Calu3 (cell line): ENCODE data around the gene ARHGAP25. TPM values are rescaled to one million over a fixed set of nuclear protein-coding genes. Genes with fewer than 3 reads are reported as not detected.

Experiments used
- BruUV-seq: library from RNA; stranded (reverse); fragments of 400-500 nt; replicated peaks from 2 replicates; lab custom pipeline; 2021; lab: Mats Ljungman, UMichigan
- CTCF ChIA-PET: fragments of 300-600 bp; sonication (Branson Sonifier 250); formaldehyde crosslinking; loops from one replicate; lab custom pipeline; 2022; ENCODE audit warnings: antibody characterized with exemption; lab: Charles Lee
- DNase-seq: peaks from one replicate; pipeline ENCODE4 v3.0.0; 2022
- H3K27ac Mint-ChIP-seq: one replicate; pipeline ENCODE4 v1.8.0; 2022; ENCODE audit warnings: mixed read lengths; ENCODE audit not compliant: unreplicated experiment
- H3K27me3 Mint-ChIP-seq: one replicate; pipeline ENCODE4 v1.8.0; 2022; ENCODE audit warnings: mixed read lengths; ENCODE audit not compliant: unreplicated experiment
- H3K36me3 Mint-ChIP-seq: one replicate; pipeline ENCODE4 v1.8.0; 2022; ENCODE audit warnings: mild to moderate bottlenecking, moderate library complexity, mixed read lengths; ENCODE audit not compliant: insufficient read depth, unreplicated experiment
- H3K4me1 Mint-ChIP-seq: one replicate; pipeline ENCODE4 v1.8.0; 2022; ENCODE audit warnings: mild to moderate bottlenecking, low read depth, mixed read lengths; ENCODE audit not compliant: unreplicated experiment
- H3K4me3 Mint-ChIP-seq: one replicate; pipeline ENCODE4 v1.8.0; 2022; ENCODE audit warnings: mild to moderate bottlenecking, low read depth, moderate library complexity, mixed read lengths; ENCODE audit not compliant: unreplicated experiment
- H3K9me3 Mint-ChIP-seq: one replicate; pipeline ENCODE4 v1.8.0; 2022; ENCODE audit warnings: low read depth, mixed read lengths; ENCODE audit not compliant: unreplicated experiment
- intact Hi-C: fragments of 100-400 bp; cut with micrococcal nuclease; formaldehyde crosslinking; loops from one replicate; pipeline ENCODE4 v1.10.0; 2022; ENCODE audit not compliant: unreplicated experiment
- total RNA-seq: library from RNA; stranded (reverse); gene quantifications from 2 replicates; pipeline ENCODE4 v1.2.3, GENCODE V29; 2022
- TF ChIP-seq, protein P1 (sequence below): fragments of 200-600 bp; IDR thresholded peaks from one replicate; pipeline ENCODE4 v1.8.0; 2022; ENCODE audit warnings: antibody characterized with exemption; ENCODE audit not compliant: unreplicated experiment

Gene ARHGAP25
- total RNA-seq, 1 experiment from 2014 or later: not detected

DNA sequence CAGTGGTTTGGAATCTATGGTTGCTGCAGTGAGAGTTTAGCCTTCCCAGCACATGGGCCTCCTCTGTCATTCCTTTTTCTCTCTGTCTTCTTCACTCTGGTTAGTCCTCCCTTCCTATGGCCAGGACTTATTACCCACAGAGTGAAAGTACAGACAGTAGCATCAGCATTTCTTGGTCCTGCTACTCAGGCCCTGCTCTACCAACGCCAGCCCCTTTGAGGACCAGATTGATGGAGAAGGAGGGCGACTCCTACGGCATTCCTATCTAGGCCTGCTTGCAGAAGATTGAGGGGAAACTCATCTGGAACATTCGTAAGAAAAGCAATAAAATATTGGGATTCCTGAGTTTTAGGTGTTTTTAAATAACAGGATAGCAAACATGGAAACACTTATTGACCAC lies 93.1 kb downstream of the ARHGAP25 start:
- Mint-ChIP-seq H3K36me3 (peaks cover 16% of the 10 kb centered on the region), H3K4me3 (no peak overlapping the region), H3K4me1 (peaks cover 32% of the 10 kb centered on the region), H3K27me3 (peaks cover 48% of the 10 kb centered on the region), H3K9me3 (no peaks in the 10 kb centered on the region), H3K27ac (no peak overlapping the region)
- no peak for DNase-seq
- CTCF ChIA-PET: no interaction called here
- intact Hi-C loops: no loop called here
- TF ChIP-seq, protein P1, sequence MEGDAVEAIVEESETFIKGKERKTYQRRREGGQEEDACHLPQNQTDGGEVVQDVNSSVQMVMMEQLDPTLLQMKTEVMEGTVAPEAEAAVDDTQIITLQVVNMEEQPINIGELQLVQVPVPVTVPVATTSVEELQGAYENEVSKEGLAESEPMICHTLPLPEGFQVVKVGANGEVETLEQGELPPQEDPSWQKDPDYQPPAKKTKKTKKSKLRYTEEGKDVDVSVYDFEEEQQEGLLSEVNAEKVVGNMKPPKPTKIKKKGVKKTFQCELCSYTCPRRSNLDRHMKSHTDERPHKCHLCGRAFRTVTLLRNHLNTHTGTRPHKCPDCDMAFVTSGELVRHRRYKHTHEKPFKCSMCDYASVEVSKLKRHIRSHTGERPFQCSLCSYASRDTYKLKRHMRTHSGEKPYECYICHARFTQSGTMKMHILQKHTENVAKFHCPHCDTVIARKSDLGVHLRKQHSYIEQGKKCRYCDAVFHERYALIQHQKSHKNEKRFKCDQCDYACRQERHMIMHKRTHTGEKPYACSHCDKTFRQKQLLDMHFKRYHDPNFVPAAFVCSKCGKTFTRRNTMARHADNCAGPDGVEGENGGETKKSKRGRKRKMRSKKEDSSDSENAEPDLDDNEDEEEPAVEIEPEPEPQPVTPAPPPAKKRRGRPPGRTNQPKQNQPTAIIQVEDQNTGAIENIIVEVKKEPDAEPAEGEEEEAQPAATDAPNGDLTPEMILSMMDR: no peak
- BruUV-seq: no TSS peak

DNA sequence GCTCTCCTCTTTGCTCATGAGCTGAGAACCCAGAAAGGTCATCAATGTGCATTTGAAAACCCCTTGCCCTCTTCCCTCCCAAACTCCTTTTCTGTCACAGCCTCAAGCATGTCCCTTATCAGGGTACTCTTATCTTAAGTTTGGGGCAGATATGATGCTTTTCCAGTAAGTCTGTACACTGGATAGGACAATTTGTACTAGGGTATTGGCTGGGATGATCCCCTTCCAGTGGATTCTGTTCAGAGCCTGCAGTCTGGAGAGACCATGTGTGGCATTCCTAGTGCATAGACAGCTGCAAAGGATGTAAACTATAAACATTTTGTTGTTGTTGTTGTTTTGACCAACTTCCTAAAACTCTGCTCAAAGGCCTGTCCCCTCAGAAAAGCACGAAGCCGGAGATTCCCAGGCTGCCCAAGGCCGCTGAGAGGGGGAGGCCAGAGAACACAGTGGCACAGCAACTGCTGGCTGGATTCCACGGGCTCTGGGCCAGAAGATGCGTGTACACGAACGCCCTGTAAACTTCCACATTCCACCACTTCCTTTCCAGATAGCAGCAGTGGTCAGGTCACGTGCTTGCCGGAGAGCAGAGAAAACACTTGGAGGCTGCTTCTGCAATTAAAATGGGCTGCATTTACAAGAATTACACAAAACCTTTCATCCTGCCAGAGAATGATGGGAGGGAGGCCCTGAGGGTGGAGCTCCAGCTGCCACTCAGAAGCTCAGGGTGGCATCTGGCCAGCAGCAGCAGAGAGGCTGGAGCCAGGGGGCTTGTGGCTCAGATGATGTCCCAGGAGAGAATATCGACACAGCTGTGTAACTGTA lies 94.5 kb downstream of the ARHGAP25 start:
- CTCF ChIA-PET: interaction anchor here (1.2 kb wide), 1 partner anchor 49 kb away, joined by 3 read pairs; no protein-coding TSS in a partner anchor
- Mint-ChIP-seq H3K4me3 (peak overlapping the region; percentile 36), H3K27ac (peak overlapping the region; percentile 46), H3K36me3 (peaks cover 16% of the 10 kb centered on the region), H3K27me3 (peaks cover 35% of the 10 kb centered on the region), H3K4me1 (peaks cover 38% of the 10 kb centered on the region), H3K9me3 (no peaks in the 10 kb centered on the region)
- DNase-seq: peak; percentile 85
- BruUV-seq: no TSS peak
- intact Hi-C loops: no loop called here
- TF ChIP-seq, protein P1: no peak

DNA sequence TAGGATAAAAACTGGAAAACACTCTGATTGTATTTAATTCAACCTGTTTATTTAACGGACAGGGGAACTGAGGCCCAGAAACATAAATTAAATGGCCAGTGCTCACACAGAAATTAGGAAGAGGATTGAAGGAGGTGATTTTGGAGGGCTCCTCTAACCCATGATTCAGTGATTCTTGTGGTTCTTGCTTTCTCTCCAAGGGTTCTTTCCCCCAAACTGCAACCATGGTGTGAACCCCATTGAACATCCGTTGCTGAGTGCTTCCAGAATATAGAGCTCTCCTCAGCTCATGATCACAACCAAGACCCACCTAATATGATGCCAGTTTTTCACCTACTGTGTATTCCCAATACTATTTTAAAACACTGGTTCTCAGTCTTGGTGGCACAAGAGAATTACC lies 95.1 kb downstream of the ARHGAP25 start:
- CTCF ChIA-PET: interaction anchor here (1.2 kb wide), 1 partner anchor 50 kb away, joined by 3 read pairs; no protein-coding TSS in a partner anchor
- Mint-ChIP-seq H3K27ac (no peak overlapping the region), H3K36me3 (peaks cover 16% of the 10 kb centered on the region), H3K4me1 (peaks cover 38% of the 10 kb centered on the region), H3K4me3 (peak overlapping the region; percentile 36), H3K27me3 (peaks cover 29% of the 10 kb centered on the region), H3K9me3 (no peaks in the 10 kb centered on the region)
- DNase-seq: no peak
- intact Hi-C loops: loop anchor here (5.0 kb wide), 1 partner anchor 78 kb away; no protein-coding TSS in a partner anchor
- no TSS peak for BruUV-seq
- TF ChIP-seq, protein P1: no peak

DNA sequence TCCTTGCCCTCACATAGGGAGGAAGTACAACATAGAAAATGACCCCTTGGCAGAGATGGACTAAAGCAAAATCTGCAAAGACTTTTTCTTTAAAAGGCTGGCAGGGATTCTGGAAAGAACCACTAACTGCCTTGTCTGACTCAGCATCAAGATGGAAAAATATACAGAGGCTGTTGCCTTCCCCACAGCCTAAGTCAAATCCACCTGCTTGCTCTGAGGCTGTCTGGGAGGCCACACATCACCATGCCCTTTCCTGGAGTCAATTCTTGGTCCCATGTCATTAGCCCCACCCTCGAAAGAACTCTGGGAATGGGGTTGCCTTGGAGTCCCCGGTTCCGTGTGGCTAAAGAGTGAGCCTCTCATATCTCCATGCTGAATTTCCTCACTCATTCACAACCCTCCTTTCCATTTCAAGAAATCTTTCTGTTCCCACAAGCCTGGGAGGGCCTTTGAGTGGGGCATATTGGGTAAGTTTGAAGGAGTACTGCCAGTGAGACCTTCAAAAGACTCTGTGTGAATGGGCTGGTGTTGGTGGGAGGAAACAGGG lies 97.1 kb downstream of the ARHGAP25 start:
- H3K4me1 Mint-ChIP-seq: peaks cover 38% of the 10 kb centered on the region
- H3K27ac Mint-ChIP-seq: peak overlapping the region; percentile 79
- no peaks in the 10 kb centered on the region for H3K9me3 Mint-ChIP-seq

More for the DNA sequence above, 97.1 kb downstream of the ARHGAP25 start:
- BruUV-seq: no TSS peak
- intact Hi-C loops: loop anchor here (5.0 kb wide), 1 partner anchor 76 kb away; no protein-coding TSS in a partner anchor
- H3K36me3 Mint-ChIP-seq: peaks cover 16% of the 10 kb centered on the region
- TF ChIP-seq, protein P1: no peak
- CTCF ChIA-PET: no interaction called here
- peaks cover 12% of the 10 kb centered on the region for H3K27me3 Mint-ChIP-seq
- no peak overlapping the region for H3K4me3 Mint-ChIP-seq
- no peak for DNase-seq
